Stimulated activated memory B cell treated with anti-CD40 and anti-IgM and Interleukin-4, amounts not matched to agents 10 μg/mL and 1 μg/mL and 100 μg/mL, for 72 hours (primary cell): ENCODE measurements around the gene CALML3.
"Not testable (repeated sequence)": the region's sequence is repeated elsewhere in the genome, so short reads cannot be mapped to it uniquely, and the experiment has no call there.

Source experiments
- ATAC-seq: fragments of 150-1000 bp; cut with Tn5 transposase; 2 replicates; pipeline ENCODE4 v1.10.0; 2021
- H3K27ac Mint-ChIP-seq: one replicate; pipeline ENCODE4 v1.8.0; 2022; ENCODE audit warnings: mild to moderate bottlenecking, mixed read lengths
- H3K27me3 Mint-ChIP-seq: one replicate; pipeline ENCODE4 v1.8.0; 2022; ENCODE audit warnings: mixed read lengths
- H3K36me3 Mint-ChIP-seq: one replicate; pipeline ENCODE4 v1.8.0; 2022; ENCODE audit warnings: mixed read lengths
- H3K4me1 Mint-ChIP-seq: one replicate; pipeline ENCODE4 v1.8.0; 2022; ENCODE audit warnings: mixed read lengths
- H3K4me3 Mint-ChIP-seq: one replicate; pipeline ENCODE4 v1.8.0; 2022; ENCODE audit warnings: mild to moderate bottlenecking, moderate library complexity, mixed read lengths
- H3K9me3 Mint-ChIP-seq: one replicate; pipeline ENCODE4 v1.8.0; 2022; ENCODE audit warnings: mixed read lengths

Gene CALML3

GRCh38 chr10:5557799-5558771, 33.3 kb downstream of the CALML3 start:
- no peaks in the 10 kb centered on the region for H3K36me3 Mint-ChIP-seq
- H3K27me3 Mint-ChIP-seq = peaks cover 55% of the 10 kb centered on the region
- no peak for ATAC-seq
- H3K27ac Mint-ChIP-seq = no peak overlapping the region
- H3K9me3 Mint-ChIP-seq = no peaks in the 10 kb centered on the region
- H3K4me1 Mint-ChIP-seq = peaks cover 3% of the 10 kb centered on the region
- no peak overlapping the region for H3K4me3 Mint-ChIP-seq

GRCh38 chr10:5559022-5559421, 34.3 kb downstream of the CALML3 start:
- H3K27me3 Mint-ChIP-seq = peaks cover 59% of the 10 kb centered on the region
- not testable (repeated sequence) for ATAC-seq, H3K36me3 Mint-ChIP-seq, H3K4me1 Mint-ChIP-seq, H3K4me3 Mint-ChIP-seq, H3K27ac Mint-ChIP-seq, H3K9me3 Mint-ChIP-seq

- H3K9me3 Mint-ChIP-seq = no peaks in the 10 kb centered on the region
- H3K27ac Mint-ChIP-seq = no peak overlapping the region
- no peak overlapping the region for H3K4me3 Mint-ChIP-seq
- no peaks in the 10 kb centered on the region for H3K4me1 Mint-ChIP-seq
- no peaks in the 10 kb centered on the region for H3K36me3 Mint-ChIP-seq
- H3K27me3 Mint-ChIP-seq = peaks cover 66% of the 10 kb centered on the region
- no peak for ATAC-seq
Observed at GRCh38 chr10:5559642-5560141, 34.9 kb downstream of the CALML3 start.

- Mint-ChIP-seq H3K27me3 (peaks cover 72% of the 10 kb centered on the region), H3K4me3 (no peak overlapping the region), H3K36me3 (no peaks in the 10 kb centered on the region), H3K9me3 (no peaks in the 10 kb centered on the region), H3K27ac (no peak overlapping the region), H3K4me1 (no peaks in the 10 kb centered on the region)
- no peak for ATAC-seq
Observed at GRCh38 chr10:5560142-5560816, 35.5 kb downstream of the CALML3 start.

GRCh38 chr10:5560817-5561703, 36.3 kb downstream of the CALML3 start:
- Mint-ChIP-seq H3K4me3 (no peak overlapping the region), H3K9me3 (no peaks in the 10 kb centered on the region), H3K36me3 (no peaks in the 10 kb centered on the region), H3K27me3 (peaks cover 74% of the 10 kb centered on the region), H3K27ac (no peak overlapping the region), H3K4me1 (no peaks in the 10 kb centered on the region)
- ATAC-seq = no peak

GRCh38 chr10:5561704-5562645, 37.2 kb downstream of the CALML3 start:
- no peak overlapping the region for H3K4me3 Mint-ChIP-seq
- H3K36me3 Mint-ChIP-seq = no peaks in the 10 kb centered on the region
- no peak overlapping the region for H3K27ac Mint-ChIP-seq
- ATAC-seq = no peak
- no peaks in the 10 kb centered on the region for H3K4me1 Mint-ChIP-seq
- no peaks in the 10 kb centered on the region for H3K9me3 Mint-ChIP-seq
- peaks cover 74% of the 10 kb centered on the region for H3K27me3 Mint-ChIP-seq

GRCh38 chr10:5563321-5563961, 38.7 kb downstream of the CALML3 start:
- H3K4me3 Mint-ChIP-seq = no peak overlapping the region

GRCh38 chr10:5563991-5564536, 39.3 kb downstream of the CALML3 start:
- peaks cover 64% of the 10 kb centered on the region for H3K27me3 Mint-ChIP-seq
- H3K36me3 Mint-ChIP-seq = no peaks in the 10 kb centered on the region
- no peaks in the 10 kb centered on the region for H3K4me1 Mint-ChIP-seq
- no peak overlapping the region for H3K27ac Mint-ChIP-seq
- no peak for ATAC-seq
- peaks cover 3% of the 10 kb centered on the region for H3K9me3 Mint-ChIP-seq
- H3K4me3 Mint-ChIP-seq = no peak overlapping the region

More at GRCh38 chr10:5563321-5563961, 38.7 kb downstream of the CALML3 start:
- Mint-ChIP-seq H3K4me1 (no peaks in the 10 kb centered on the region), H3K36me3 (no peaks in the 10 kb centered on the region), H3K27ac (no peak overlapping the region), H3K27me3 (peaks cover 64% of the 10 kb centered on the region), H3K9me3 (no peaks in the 10 kb centered on the region)
- ATAC-seq = no peak

- no peak for ATAC-seq
- Mint-ChIP-seq H3K4me1 (no peaks in the 10 kb centered on the region), H3K27me3 (peaks cover 58% of the 10 kb centered on the region), H3K36me3 (no peaks in the 10 kb centered on the region), H3K4me3 (no peak overlapping the region), H3K9me3 (peaks cover 4% of the 10 kb centered on the region), H3K27ac (no peak overlapping the region)
Observed at GRCh38 chr10:5564537-5565204, 39.9 kb downstream of the CALML3 start.

- H3K27me3 Mint-ChIP-seq = peaks cover 53% of the 10 kb centered on the region
- ATAC-seq = no peak
- peaks cover 4% of the 10 kb centered on the region for H3K9me3 Mint-ChIP-seq
- H3K36me3 Mint-ChIP-seq = no peaks in the 10 kb centered on the region
- no peaks in the 10 kb centered on the region for H3K4me1 Mint-ChIP-seq
- no peak overlapping the region for H3K4me3 Mint-ChIP-seq
- no peak overlapping the region for H3K27ac Mint-ChIP-seq
Observed at GRCh38 chr10:5565205-5565545, 40.4 kb downstream of the CALML3 start.

- peaks cover 4% of the 10 kb centered on the region for H3K9me3 Mint-ChIP-seq
- no peak overlapping the region for H3K4me3 Mint-ChIP-seq
- no peak overlapping the region for H3K27ac Mint-ChIP-seq
- no peak for ATAC-seq
- H3K4me1 Mint-ChIP-seq = no peaks in the 10 kb centered on the region
- H3K27me3 Mint-ChIP-seq = peaks cover 46% of the 10 kb centered on the region
- H3K36me3 Mint-ChIP-seq = no peaks in the 10 kb centered on the region
Observed at GRCh38 chr10:5565671-5566581, 41.2 kb downstream of the CALML3 start.

GRCh38 chr10:5566614-5567013, 41.9 kb downstream of the CALML3 start:
- Mint-ChIP-seq H3K27ac (no peak overlapping the region), H3K36me3 (no peaks in the 10 kb centered on the region), H3K9me3 (peaks cover 4% of the 10 kb centered on the region), H3K4me1 (no peaks in the 10 kb centered on the region), H3K4me3 (no peak overlapping the region), H3K27me3 (peaks cover 39% of the 10 kb centered on the region)
- ATAC-seq = no peak
